Common myeloid progenitor, CD34-positive (primary cell): Measurements from ENCODE around the gene TMA7.

Experiments
- CTCF ChIA-PET: fragments of 350-600 bp; sonication (Branson Sonifier 250); formaldehyde crosslinking; loops from one replicate; lab custom pipeline; 2021; ENCODE audit warnings: antibody characterized with exemption; lab: Charles Lee
- POLR2A ChIA-PET: fragments of 350-600 bp; sonication (Branson Sonifier 250); formaldehyde crosslinking; loops from one replicate; lab custom pipeline; 2021; ENCODE audit warnings: antibody characterized with exemption; lab: Charles Lee
- DNase-seq, 3 donors: peaks; one replicate each; pipeline versions ENCODE4 v3.0.0 to v3.0.0-alpha.2; 2013
- H3K27ac ChIP-seq, 2 experiments: 1 replicate in 1 of 2; 2 replicates in 1 of 2; pipeline ENCODE4 v1.7.0; 2013; ENCODE audit warnings: inconsistent platforms in 2 of 2, low read length in 2 of 2, mild to moderate bottlenecking in 2 of 2, low read depth in 1 of 2, moderate library complexity in 1 of 2; ENCODE audit not compliant: severe bottlenecking in 2 of 2, insufficient read depth in 1 of 2, poor library complexity in 1 of 2
- H3K27me3 ChIP-seq, 5 experiments: replicated peaks in 2 of 5; 1 replicate in 3 of 5; 2 replicates in 2 of 5; pipeline versions ENCODE4 v1.6.1 to v1.7.0; 2013; ENCODE audit warnings: low read length in 4 of 5, mild to moderate bottlenecking in 2 of 5, moderate library complexity in 2 of 5, inconsistent platforms in 1 of 5; ENCODE audit not compliant: insufficient read depth in 5 of 5, control insufficient read depth in 4 of 5
- H3K36me3 ChIP-seq, 4 experiments: 1 replicate in 2 of 4; 2 replicates in 2 of 4; pipeline versions ENCODE4 v1.6.1 to v1.7.0; 2013; ENCODE audit warnings: low read length in 3 of 4, control low read depth in 1 of 4, mild to moderate bottlenecking in 1 of 4; ENCODE audit not compliant: control insufficient read depth in 4 of 4, insufficient read depth in 4 of 4
- H3K4me1 ChIP-seq, 4 experiments: 1 replicate in 3 of 4; 2 replicates in 1 of 4; pipeline versions ENCODE4 v1.6.1 to v1.7.1; 2013; ENCODE audit warnings: low read length in 3 of 4, mild to moderate bottlenecking in 3 of 4, control low read depth in 1 of 4, inconsistent platforms in 1 of 4, moderate library complexity in 1 of 4; ENCODE audit not compliant: control insufficient read depth in 4 of 4, insufficient read depth in 4 of 4; ENCODE audit errors: control extremely low read depth in 1 of 4
- H3K4me3 ChIP-seq, 7 experiments: 1 replicate in 4 of 7; 2 replicates in 3 of 7; pipeline versions ENCODE4 v1.5.1 to v1.7.0; 2013; ENCODE audit warnings: mild to moderate bottlenecking in 7 of 7, low read length in 6 of 7, moderate library complexity in 6 of 7, inconsistent platforms in 2 of 7, low read depth in 2 of 7, control low read depth in 1 of 7; ENCODE audit not compliant: insufficient read depth in 4 of 7, control insufficient read depth in 1 of 7; ENCODE audit errors: extremely low read depth in 1 of 7
- H3K9me3 ChIP-seq, 5 experiments: 1 replicate in 4 of 5; 2 replicates in 1 of 5; pipeline versions ENCODE4 v1.6.1 to v1.7.1; 2013; ENCODE audit warnings: low read length in 4 of 5, mild to moderate bottlenecking in 2 of 5, inconsistent platforms in 1 of 5, low read depth in 1 of 5, moderate library complexity in 1 of 5; ENCODE audit not compliant: control insufficient read depth in 4 of 5, insufficient read depth in 2 of 5; ENCODE audit errors: control extremely low read depth in 1 of 5
- WGBS: methylation state at CpG from one replicate; pipeline ENCODE4 v1.1.5; 2013; ENCODE audit not compliant: insufficient coverage; 5-methylcytosine and 5-hydroxymethylcytosine counted together

TMA7 gene

GRCh38 chr3:48413611-48414010 is 26.4 kb upstream of the TMA7 start:
- Histone ChIP-seq H3K9me3 (no peaks in the 10 kb centered on the region), H3K4me1 (no peaks in the 10 kb centered on the region), H3K36me3 (peaks cover 0 to 33% (median 5%) of the 10 kb centered on the region in 4 experiments), H3K27ac (no peak overlapping the region), H3K27me3 (no peaks in the 10 kb centered on the region), H3K4me3 (no peak overlapping the region)
- POLR2A ChIA-PET, result interaction anchor here (1.4 kb wide), 1 partner anchor 16 kb away, joined by 3 read pairs; the partner anchor contains the start of gene PLXNB1
- DNase-seq, result no peak
- WGBS, result 94% methylated on average over 14 of the region's 14 CpGs
- CTCF ChIA-PET, result interaction anchor here (0.6 to 4.5 kb wide), 4 partner anchors 17 to 147 kb away, joined by 3 to 35 read pairs (median 3); no protein-coding TSS in a partner anchor

GRCh38 chr3:48414376-48415250 is 25.4 kb upstream of the TMA7 start:
- H3K4me3 ChIP-seq, result no peak overlapping the region
- WGBS, result 94% methylated on average over 18 of the region's 25 CpGs
- ChIA-PET POLR2A (interaction anchor here (1.4 kb wide), 1 partner anchor 15 kb away, joined by 3 read pairs; the partner anchor contains the start of gene PLXNB1), CTCF (interaction anchor here (1.4 to 4.5 kb wide), 3 partner anchors 12 to 20 kb away, joined by 3 to 35 read pairs (median 5); no protein-coding TSS in a partner anchor)
- no peaks in the 10 kb centered on the region for H3K9me3 ChIP-seq
- DNase-seq, result no peak
- no peak overlapping the region for H3K27ac ChIP-seq
- peaks cover 0 to 33% (median 3%) of the 10 kb centered on the region in 4 experiments for H3K36me3 ChIP-seq
- no peaks in the 10 kb centered on the region for H3K4me1 ChIP-seq
- H3K27me3 ChIP-seq, result no peaks in the 10 kb centered on the region

- Histone ChIP-seq H3K27me3 (no peaks in the 10 kb centered on the region), H3K4me1 (no peaks in the 10 kb centered on the region), H3K36me3 (peaks cover 0 to 27% (median 2%) of the 10 kb centered on the region in 4 experiments), H3K9me3 (no peaks in the 10 kb centered on the region), H3K27ac (no peak overlapping the region), H3K4me3 (no peak overlapping the region)
- ChIA-PET CTCF (interaction anchor here (1.4 to 4.5 kb wide), 3 partner anchors 11 to 19 kb away, joined by 3 to 35 read pairs (median 5); no protein-coding TSS in a partner anchor), POLR2A (no interaction called here)
- DNase-seq, result no peak
- WGBS, result 99% methylated on average over 21 of the region's 24 CpGs
Observed at GRCh38 chr3:48415251-48415953, 24.7 kb upstream of the TMA7 start.

- no peak overlapping the region for H3K4me3 ChIP-seq
- peaks cover 0 to 24% (median under 1%) of the 10 kb centered on the region in 4 experiments for H3K36me3 ChIP-seq
- WGBS, result 96% methylated on average over 14 of the region's 14 CpGs
- H3K4me1 ChIP-seq, result no peaks in the 10 kb centered on the region
- no peaks in the 10 kb centered on the region for H3K9me3 ChIP-seq
- no peaks in the 10 kb centered on the region for H3K27me3 ChIP-seq
- ChIA-PET CTCF (interaction anchor here (1.6 to 4.5 kb wide), 2 partner anchors 15 to 19 kb away, joined by 5 to 35 read pairs; no protein-coding TSS in a partner anchor), POLR2A (no interaction called here)
- no peak for DNase-seq
- no peak overlapping the region for H3K27ac ChIP-seq
Observed at GRCh38 chr3:48416091-48416505, 24.0 kb upstream of the TMA7 start.

GRCh38 chr3:48416546-48416945 is 23.5 kb upstream of the TMA7 start:
- CTCF ChIA-PET, result interaction anchor here (0.6 to 4.5 kb wide), 3 partner anchors 16 to 18 kb away, joined by 4 to 35 read pairs (median 5); no protein-coding TSS in a partner anchor
- Histone ChIP-seq H3K4me3 (no peak overlapping the region), H3K27me3 (no peaks in the 10 kb centered on the region), H3K27ac (no peak overlapping the region), H3K9me3 (no peaks in the 10 kb centered on the region), H3K4me1 (no peaks in the 10 kb centered on the region), H3K36me3 (peaks cover 0 to 20% (median under 1%) of the 10 kb centered on the region in 4 experiments)
- WGBS, result 97% methylated on average over 4 of the region's 4 CpGs
- no peak for DNase-seq
- POLR2A ChIA-PET, result no interaction called here

GRCh38 chr3:48417529-48418108 is 22.4 kb upstream of the TMA7 start:
- Histone ChIP-seq H3K36me3 (peaks cover 0 to 10% (median under 1%) of the 10 kb centered on the region in 4 experiments), H3K27me3 (no peaks in the 10 kb centered on the region), H3K4me1 (no peaks in the 10 kb centered on the region), H3K9me3 (no peaks in the 10 kb centered on the region), H3K27ac (no peak overlapping the region), H3K4me3 (no peak overlapping the region)
- ChIA-PET CTCF (interaction anchor here (0.6 to 4.5 kb wide), 3 partner anchors 15 to 141 kb away, joined by 3 to 35 read pairs (median 5); no protein-coding TSS in a partner anchor), POLR2A (no interaction called here)
- 96% methylated on average over 11 of the region's 14 CpGs for WGBS
- DNase-seq, result no peak
